ENCODE data around the gene PRICKLE4. TPM values are rescaled to one million over a fixed set of nuclear protein-coding genes. Genes with fewer than 3 reads are reported as not detected.

The PRICKLE4 gene
- total RNA-seq, 1 experiment from 2014 or later, result 0.70 TPM

GRCh38 chr6:41818271-41819054 is 37.9 kb downstream of the PRICKLE4 start:
- H3K18ac ChIP-seq (ENCODE audit: insufficient read length, low read depth, low read length), result no peak overlapping the region
- no peak for DNase-seq
- H4K20me1 ChIP-seq (ENCODE audit: control insufficient read depth, insufficient read depth, insufficient read length), result no peaks in the 10 kb centered on the region
- H2BK20ac ChIP-seq (ENCODE audit: low read depth, low read length, poor library complexity, severe bottlenecking), result no peak overlapping the region
- no peaks in the 10 kb centered on the region for H3K23me2 ChIP-seq (ENCODE audit: insufficient read length, low read depth, low read length, poor library complexity, severe bottlenecking)
- H2BK5ac ChIP-seq (ENCODE audit: insufficient read length, low read length), result no peak overlapping the region
- no peaks in the 10 kb centered on the region for H3K9me3 ChIP-seq (ENCODE audit: control insufficient read depth, low read depth, low read length)
- H2AK5ac ChIP-seq (ENCODE audit: insufficient read length, low read length), result no peak overlapping the region
- H3K9ac ChIP-seq (ENCODE audit: extremely low read depth, insufficient read length, low read length), result no peak overlapping the region
- no peak overlapping the region for H4K5ac ChIP-seq (ENCODE audit: insufficient read length, low read depth, low read length)
- no peak overlapping the region for H3T11ph ChIP-seq (ENCODE audit: low read length)
- H3K56ac ChIP-seq (ENCODE audit: insufficient read length, low read depth, low read length), result no peak overlapping the region
- H2BK12ac ChIP-seq (ENCODE audit: insufficient read length, low read depth, low read length), result no peak overlapping the region
- H3K4me2 ChIP-seq (ENCODE audit: insufficient read depth, insufficient read length, low read length), result no peak overlapping the region
- WGBS (ENCODE audit: extremely low coverage, insufficient read length, low lambda C conversion rate), result no CpG with 5 or more reads among the region's 4 CpGs
- Mint-ChIP-seq H3K36me3 (ENCODE audit: insufficient read depth in 1 of 3, low read depth in 3 of 3) (peaks cover 0 to 6% (median 0%) of the 10 kb centered on the region in 3 experiments; a peak in 4 of 7 replicates), H3K27me3 (ENCODE audit: low read depth) (no peaks in the 10 kb centered on the region), H3K27ac (peak overlapping the region in 1 of 3 experiments; percentile 54; a peak in 2 of 7 replicates), H3K9me3 (no peaks in the 10 kb centered on the region), H3K4me3 (no peak overlapping the region), H3K4me1 (peaks cover 0 to 2% of the 10 kb centered on the region in 2 experiments; a peak in 1 of 4 replicates)
- H3K4me1 ChIP-seq (ENCODE audit: insufficient read depth, low read length), result no peaks in the 10 kb centered on the region
- no peak overlapping the region for H3K27ac ChIP-seq (ENCODE audit: insufficient read length, low read depth, low read length)
- no peaks in the 10 kb centered on the region for H3K79me1 ChIP-seq (ENCODE audit: insufficient read depth, low read depth, low read length, poor library complexity, severe bottlenecking)
- no peak overlapping the region for H2AFZ ChIP-seq (ENCODE audit: low read length)
- TF ChIP-seq CTCF (conservative IDR thresholded peaks at IDR 0.05), result no peak
- H4K91ac ChIP-seq (ENCODE audit: insufficient read length, low read depth, low read length), result no peak overlapping the region
- no peak overlapping the region for H4K8ac ChIP-seq (replicated peaks; ENCODE audit: insufficient read length, low read depth, low read length)
- no peak overlapping the region for H3K23ac ChIP-seq (ENCODE audit: insufficient read length, low read depth, low read length)
- H2BK120ac ChIP-seq (ENCODE audit: low read depth, low read length, poor library complexity, severe bottlenecking), result no peak overlapping the region
- H3K14ac ChIP-seq (ENCODE audit: insufficient read depth, low read length), result no peak overlapping the region
- no peak overlapping the region for H3K4ac ChIP-seq (ENCODE audit: low read depth, low read length)
- H3K27me3 ChIP-seq (ENCODE audit: insufficient read depth, low read length), result no peaks in the 10 kb centered on the region
- H2BK15ac ChIP-seq (ENCODE audit: low read depth, low read length), result no peak overlapping the region
- H3K79me2 ChIP-seq (ENCODE audit: insufficient read depth, low read length), result no peaks in the 10 kb centered on the region
